ENCODE data around the gene GFOD1.
A peak's percentile ranks its signal among the peaks of the same experiment; 100 is the strongest.

GFOD1 gene

DNA sequence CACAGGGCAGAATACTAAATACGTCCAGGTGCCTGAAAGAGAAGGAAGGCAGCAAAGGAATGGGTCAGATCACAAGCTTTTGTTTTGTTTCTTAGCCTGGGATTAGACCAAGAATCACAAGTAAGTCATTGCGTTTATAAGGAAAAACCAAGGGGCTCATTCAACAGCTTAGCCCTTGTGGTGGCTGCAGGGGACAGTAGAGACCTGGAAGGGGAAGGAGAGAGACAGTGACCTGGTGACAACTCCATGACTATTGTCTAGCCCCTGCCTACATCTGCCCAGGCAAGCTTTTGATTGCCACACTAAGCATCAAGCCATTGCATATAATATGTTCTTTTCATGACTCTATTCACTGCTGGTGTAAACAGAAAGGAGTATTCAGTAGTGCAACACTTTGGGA lies 128.9 kb downstream of the GFOD1 start:
- no peak for DNase-seq (ENCODE audit: low read depth)
- TF ChIP-seq, protein P1, sequence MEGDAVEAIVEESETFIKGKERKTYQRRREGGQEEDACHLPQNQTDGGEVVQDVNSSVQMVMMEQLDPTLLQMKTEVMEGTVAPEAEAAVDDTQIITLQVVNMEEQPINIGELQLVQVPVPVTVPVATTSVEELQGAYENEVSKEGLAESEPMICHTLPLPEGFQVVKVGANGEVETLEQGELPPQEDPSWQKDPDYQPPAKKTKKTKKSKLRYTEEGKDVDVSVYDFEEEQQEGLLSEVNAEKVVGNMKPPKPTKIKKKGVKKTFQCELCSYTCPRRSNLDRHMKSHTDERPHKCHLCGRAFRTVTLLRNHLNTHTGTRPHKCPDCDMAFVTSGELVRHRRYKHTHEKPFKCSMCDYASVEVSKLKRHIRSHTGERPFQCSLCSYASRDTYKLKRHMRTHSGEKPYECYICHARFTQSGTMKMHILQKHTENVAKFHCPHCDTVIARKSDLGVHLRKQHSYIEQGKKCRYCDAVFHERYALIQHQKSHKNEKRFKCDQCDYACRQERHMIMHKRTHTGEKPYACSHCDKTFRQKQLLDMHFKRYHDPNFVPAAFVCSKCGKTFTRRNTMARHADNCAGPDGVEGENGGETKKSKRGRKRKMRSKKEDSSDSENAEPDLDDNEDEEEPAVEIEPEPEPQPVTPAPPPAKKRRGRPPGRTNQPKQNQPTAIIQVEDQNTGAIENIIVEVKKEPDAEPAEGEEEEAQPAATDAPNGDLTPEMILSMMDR (conservative IDR thresholded peaks at IDR 0.05; ENCODE audit: low read length): no peak
- no peak overlapping the region for H3K4me3 ChIP-seq (ENCODE audit: low read length)

GRCh38 chr6:13357551-13358075 lies 129.8 kb downstream of the GFOD1 start:
- TF ChIP-seq, protein P1 (conservative IDR thresholded peaks at IDR 0.05; ENCODE audit: low read length): peak; percentile 39
- H3K4me3 ChIP-seq (ENCODE audit: low read length): no peak overlapping the region
- peak; percentile 68 for DNase-seq (ENCODE audit: low read depth)

DNA sequence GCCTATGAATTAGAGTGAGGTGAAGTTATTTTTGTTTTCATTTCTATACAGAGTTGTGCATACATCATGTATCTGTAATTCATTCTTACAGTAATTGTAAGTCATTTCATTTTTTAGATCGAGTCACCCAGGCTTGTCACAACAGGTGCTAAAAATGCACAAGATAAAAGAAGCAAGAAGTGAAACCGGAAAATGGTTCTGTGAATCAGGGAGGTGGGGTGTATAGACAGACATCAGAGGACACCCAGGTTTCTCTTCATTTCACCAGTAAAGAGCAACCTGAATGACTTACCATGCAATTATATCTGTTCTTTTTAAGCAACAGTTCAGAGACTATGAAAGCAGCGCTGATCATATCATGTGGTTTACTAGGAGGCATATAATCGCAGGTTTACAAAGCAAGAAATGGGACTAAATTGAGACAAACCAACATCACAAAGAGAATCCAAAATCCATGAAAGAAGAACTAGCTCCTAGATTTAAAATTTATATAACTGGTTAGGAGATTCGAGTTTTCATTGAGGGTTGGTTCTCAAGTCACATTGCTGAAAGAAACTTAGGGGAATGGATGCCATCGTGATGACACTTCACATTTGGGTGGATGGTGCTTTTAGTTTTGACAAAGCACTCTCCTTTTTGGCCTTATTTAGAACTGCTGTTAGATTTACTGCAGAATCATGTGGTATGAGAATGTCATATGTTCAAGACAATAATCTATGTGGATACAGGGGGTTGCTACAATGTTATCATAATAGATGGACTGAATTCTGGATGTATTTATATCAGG lies 131.2 kb downstream of the GFOD1 start:
- DNase-seq (ENCODE audit: low read depth): no peak

DNA sequence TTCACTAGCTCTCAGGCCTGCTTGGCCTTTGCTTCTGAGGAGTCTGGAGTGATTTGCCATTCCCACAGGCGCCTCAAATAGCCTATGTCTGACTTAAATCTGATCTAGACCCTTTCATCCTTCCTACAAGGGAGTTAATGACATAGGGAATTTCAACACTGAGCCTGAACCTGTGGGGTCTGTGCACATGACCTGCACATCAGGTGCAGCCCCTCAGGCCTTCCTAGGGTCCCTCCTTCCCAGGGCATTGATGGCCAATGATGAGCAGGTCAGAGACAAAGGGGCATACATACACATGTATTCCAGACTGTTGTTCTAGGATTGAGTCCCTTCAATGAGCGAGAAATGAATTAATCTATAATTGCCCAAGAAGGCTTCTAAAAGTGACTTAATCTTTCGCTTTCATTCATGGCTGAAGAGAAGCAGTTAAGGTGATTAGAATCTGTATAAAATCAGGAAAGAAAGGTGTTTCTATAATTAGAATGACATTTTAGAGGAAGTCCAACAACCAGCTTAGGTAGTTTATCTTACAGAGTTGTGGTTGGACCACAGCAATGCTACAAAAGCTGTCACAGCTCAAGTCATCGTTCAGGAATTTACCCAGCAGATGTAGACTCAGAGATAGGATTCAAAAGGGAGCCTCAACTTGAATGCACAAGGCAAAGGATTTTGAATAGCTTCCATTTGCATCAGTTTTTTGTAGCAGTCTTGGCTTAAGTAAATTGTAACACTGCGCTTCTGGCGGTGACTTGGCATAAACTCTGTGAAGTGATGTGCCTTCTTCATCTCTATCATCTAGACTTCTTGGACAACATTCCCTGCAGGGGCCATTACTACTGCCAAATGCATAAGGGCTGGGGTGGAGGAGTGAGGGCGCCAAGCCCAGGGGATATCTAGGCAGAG lies 132.1 kb downstream of the GFOD1 start:
- H3K4me3 ChIP-seq (ENCODE audit: low read length): no peak overlapping the region
- TF ChIP-seq, protein P1 (conservative IDR thresholded peaks at IDR 0.05; ENCODE audit: low read length): 0 out of 2 replicates have a peak, but pooled peaks have one; percentile 23
- DNase-seq (ENCODE audit: low read depth): peak; percentile 98

More for the DNA sequence above, 131.2 kb downstream of the GFOD1 start:
- no peak overlapping the region for H3K4me3 ChIP-seq (ENCODE audit: low read length)
- TF ChIP-seq, protein P1 (conservative IDR thresholded peaks at IDR 0.05; ENCODE audit: low read length): no peak

GRCh38 chr6:13354331-13355042 lies 132.9 kb downstream of the GFOD1 start:
- TF ChIP-seq, protein P1 (conservative IDR thresholded peaks at IDR 0.05; ENCODE audit: low read length): no peak
- DNase-seq (ENCODE audit: low read depth): peak; percentile 81
- no peak overlapping the region for H3K4me3 ChIP-seq (ENCODE audit: low read length)

- TF ChIP-seq, protein P1 (conservative IDR thresholded peaks at IDR 0.05; ENCODE audit: low read length): no peak
- H3K4me3 ChIP-seq (ENCODE audit: low read length): no peak overlapping the region
- DNase-seq (ENCODE audit: low read depth): no peak
Observed at GRCh38 chr6:13352165-13352564, 135.2 kb downstream of the GFOD1 start.
